A673 (cell line): ENCODE data around the gene SOCS3. TPM values are rescaled to one million over a fixed set of nuclear protein-coding genes. Genes with fewer than 3 reads are reported as not detected.
A peak's percentile ranks its signal among the peaks of the same experiment; 100 is the strongest.

ENCODE experiments used
- BruUV-seq: library from RNA; stranded (reverse); fragments of 400-500 nt; replicated peaks from 2 replicates; lab custom pipeline; 2021; lab: Mats Ljungman, UMichigan
- CTCF ChIA-PET: fragments of 300-600 bp; sonication (Branson Sonifier 250); formaldehyde crosslinking; loops from one replicate; lab custom pipeline; 2022; ENCODE audit warnings: antibody characterized with exemption; lab: Charles Lee
- POLR2A ChIA-PET: fragments of 300-600 bp; sonication (Branson Sonifier 250); formaldehyde crosslinking; loops from one replicate; lab custom pipeline; 2022; ENCODE audit warnings: antibody characterized with exemption; ENCODE audit not compliant: low non-redundant PET; lab: Charles Lee
- DNase-seq: peaks from one replicate; pipeline ENCODE4 v3.0.0-alpha.2; 2015; ENCODE audit warnings: low spot score
- H3K27ac ChIP-seq: fragments of 200-600 bp; sonication (generic); 2 replicates; pipeline ENCODE4 v1.5.1; 2016; ENCODE audit warnings: mixed run types, low read depth, mild to moderate bottlenecking, mixed read lengths, antibody characterized with exemption, low read length; ENCODE audit not compliant: poor library complexity, severe bottlenecking
- H3K27me3 ChIP-seq: fragments of 200-600 bp; sonication (generic); replicated peaks from 2 replicates; pipeline ENCODE4 v1.6.1; 2017; ENCODE audit warnings: mixed run types, low read depth, mild to moderate bottlenecking, mixed read lengths, antibody characterized with exemption, low read length; ENCODE audit not compliant: insufficient read depth, poor library complexity
- H3K36me3 ChIP-seq: fragments of 200-600 bp; sonication (generic); 2 replicates; pipeline ENCODE4 v1.6.1; 2016; ENCODE audit warnings: mixed run types, mild to moderate bottlenecking, mixed read lengths, antibody characterized with exemption, low read length; ENCODE audit not compliant: insufficient read depth, poor library complexity, severe bottlenecking
- H3K4me1 ChIP-seq: fragments of 200-600 bp; sonication (generic); 2 replicates; pipeline ENCODE4 v1.6.1; 2017; ENCODE audit warnings: mixed run types, mild to moderate bottlenecking, mixed read lengths, antibody characterized with exemption, low read length; ENCODE audit not compliant: insufficient read depth, poor library complexity, severe bottlenecking
- H3K4me3 ChIP-seq: fragments of 200-600 bp; sonication (generic); 2 replicates; pipeline ENCODE4 v1.5.1; 2016; ENCODE audit warnings: low read depth, mixed run types, mild to moderate bottlenecking, mixed read lengths, low read length; ENCODE audit not compliant: poor library complexity, severe bottlenecking
- H3K9me3 ChIP-seq: fragments of 200-600 bp; sonication (generic); 2 replicates; pipeline ENCODE4 v1.6.1; 2016; ENCODE audit warnings: mixed run types, low read depth, mild to moderate bottlenecking, mixed read lengths, antibody characterized with exemption, low read length; ENCODE audit not compliant: poor library complexity, severe bottlenecking
- CTCF ChIP-seq: fragments of 300-800, 200-600 bp; sonication (generic); conservative IDR thresholded peaks from 2 replicates; pipeline ENCODE4 v1.5.1; 2017; ENCODE audit warnings: low read depth, mild to moderate bottlenecking, antibody characterized with exemption, low read length, moderate library complexity, mixed read lengths
- EZH2 ChIP-seq: fragments of 200-600 bp; sonication (generic); IDR thresholded peaks from 2 replicates; pipeline ENCODE4 v1.6.1; 2017; ENCODE audit warnings: borderline replicate concordance, low read depth, mild to moderate bottlenecking, mixed read lengths, antibody characterized with exemption, low read length; ENCODE audit not compliant: poor library complexity, severe bottlenecking
- intact Hi-C: fragments of 100-400 bp; cut with micrococcal nuclease; formaldehyde crosslinking; loops from one replicate; pipeline ENCODE4 v1.10.0; 2022; ENCODE audit not compliant: unreplicated experiment
- total RNA-seq: library from RNA; stranded (reverse); gene quantifications from 2 replicates; pipeline ENCODE4 v1.2.3, GENCODE V29; 2021

SOCS3 gene
- total RNA-seq, 1 experiment from 2014 or later: 9.5 TPM

- H3K4me3 ChIP-seq: no peak overlapping the region
- no peaks in the 10 kb centered on the region for H3K4me1 ChIP-seq
- H3K27me3 ChIP-seq: no peaks in the 10 kb centered on the region
- H3K9me3 ChIP-seq: no peaks in the 10 kb centered on the region
- H3K36me3 ChIP-seq: no peaks in the 10 kb centered on the region
- no peak for DNase-seq
- CTCF ChIA-PET: no interaction called here
- no peak for TF ChIP-seq CTCF
- no peak for TF ChIP-seq EZH2
- no peak overlapping the region for H3K27ac ChIP-seq
- intact Hi-C loops: no loop called here
- BruUV-seq: no TSS peak
- POLR2A ChIA-PET: no interaction called here
These were observed 29.2 kb downstream of the SOCS3 start for GRCh38 chr17:78330570-78331224.

GRCh38 chr17:78329263-78330059 is 30.4 kb downstream of the SOCS3 start:
- ChIA-PET POLR2A (no interaction called here), CTCF (no interaction called here)
- H3K36me3 ChIP-seq: no peaks in the 10 kb centered on the region
- no peaks in the 10 kb centered on the region for H3K9me3 ChIP-seq
- peak overlapping the region; percentile 30 for H3K27ac ChIP-seq
- TF ChIP-seq CTCF: no peak
- TF ChIP-seq EZH2: no peak
- peaks cover 5% of the 10 kb centered on the region for H3K4me1 ChIP-seq
- no peak for DNase-seq
- intact Hi-C loops: no loop called here
- BruUV-seq: no TSS peak
- H3K4me3 ChIP-seq: no peak overlapping the region
- no peaks in the 10 kb centered on the region for H3K27me3 ChIP-seq

GRCh38 chr17:78327880-78328279 is 32.0 kb downstream of the SOCS3 start:
- BruUV-seq: no TSS peak
- Histone ChIP-seq H3K4me3 (no peak overlapping the region), H3K36me3 (no peaks in the 10 kb centered on the region), H3K27me3 (no peaks in the 10 kb centered on the region), H3K4me1 (peaks cover 9% of the 10 kb centered on the region), H3K9me3 (no peaks in the 10 kb centered on the region), H3K27ac (no peak overlapping the region)
- DNase-seq: no peak
- CTCF ChIA-PET: no interaction called here
- TF ChIP-seq CTCF: no peak
- POLR2A ChIA-PET: no interaction called here
- intact Hi-C loops: no loop called here
